Naive B cell (primary cell): Measurements from ENCODE around the gene PPP1CA. TPM values are rescaled to one million over a fixed set of nuclear protein-coding genes. Genes with fewer than 3 reads are reported as not detected.
A peak's percentile ranks its signal among the peaks of the same experiment; 100 is the strongest.

Experiments used
- ATAC-seq, 2 donors: fragments of 150-1000 bp; cut with Tn5 transposase; 2 replicates each; pipeline ENCODE4 v1.10.0; 2021; ENCODE audit warnings: low read depth in 2 of 2, mild to moderate bottlenecking in 2 of 2, moderate library complexity in 2 of 2
- DNase-seq: peaks from one replicate; pipeline ENCODE4 v3.0.0; 2022
- H3K27ac Mint-ChIP-seq, 6 donors: one replicate each; pipeline ENCODE4 v1.8.0; 2020 to 2022; ENCODE audit warnings: mild to moderate bottlenecking in 6 of 6, mixed read lengths in 6 of 6, moderate library complexity in 5 of 6, inconsistent platforms in 2 of 6
- H3K27me3 Mint-ChIP-seq, 3 donors: one replicate each; pipeline ENCODE4 v1.8.0; 2021 to 2022; ENCODE audit warnings: mixed read lengths in 3 of 3, mild to moderate bottlenecking in 1 of 3
- H3K36me3 Mint-ChIP-seq, 2 donors: one replicate each; pipeline ENCODE4 v1.8.0; 2020 to 2022; ENCODE audit warnings: mixed read lengths in 2 of 2, inconsistent platforms in 1 of 2, mild to moderate bottlenecking in 1 of 2
- H3K4me1 Mint-ChIP-seq, 3 donors: one replicate each; pipeline ENCODE4 v1.8.0; 2020 to 2022; ENCODE audit warnings: mixed read lengths in 3 of 3, inconsistent platforms in 1 of 3, mild to moderate bottlenecking in 1 of 3, moderate library complexity in 1 of 3
- H3K4me3 Mint-ChIP-seq, 8 donors: one replicate each; pipeline ENCODE4 v1.8.0; 2020 to 2022; ENCODE audit warnings: mild to moderate bottlenecking in 8 of 8, mixed read lengths in 8 of 8, moderate library complexity in 8 of 8, inconsistent platforms in 2 of 8
- H3K9me3 Mint-ChIP-seq, 7 donors: one replicate each; pipeline ENCODE4 v1.8.0; 2020 to 2022; ENCODE audit warnings: mixed read lengths in 7 of 7, mild to moderate bottlenecking in 5 of 7, inconsistent platforms in 2 of 7, moderate library complexity in 1 of 7
- polyA plus RNA-seq, 6 donors: library from polyadenylated mRNA; unstranded; fragments of 300-500 nt; fragmentation: Illumina TruSeq; gene quantifications; one replicate each; pipeline ENCODE4 v1.2.3, GENCODE V29; 2021; ENCODE audit warnings: low read depth in 6 of 6

Gene PPP1CA
- 100 to 1,000 TPM; 492 to 795 (median 530) TPM for polyA plus RNA-seq

GRCh38 chr11:67401495-67402191, at the start of gene PPP1CA:
Gene PPP1CA (minus strand): TSS chr11:67401858. CDS start chr11:67401782, 76 bp downstream.
- Mint-ChIP-seq H3K27ac (peak within 1 kb of the TSS; percentile 79 to 96 (median 91)), H3K4me1 (peaks cover 33 to 78% (median 57%) of the 10 kb centered on the region in 3 donors), H3K27me3 (no peaks in the 10 kb centered on the region), H3K36me3 (peaks cover 4 to 15% of the 10 kb centered on the region in 2 donors), H3K9me3 (no peaks in the 10 kb centered on the region), H3K4me3 (peak within 1 kb of the TSS; percentile 87 to 98 (median 94))
- peak; percentile 73 to 75 for ATAC-seq
- DNase-seq = peak; percentile 91

- peak overlapping the region in 2 of 8 donors; percentile 30 to 76 for H3K4me3 Mint-ChIP-seq
- H3K9me3 Mint-ChIP-seq = no peaks in the 10 kb centered on the region
- ATAC-seq = no peak
- H3K27me3 Mint-ChIP-seq = no peaks in the 10 kb centered on the region
- no peak for DNase-seq
- no peaks in the 10 kb centered on the region for H3K36me3 Mint-ChIP-seq
- H3K4me1 Mint-ChIP-seq = peaks cover 27 to 64% (median 52%) of the 10 kb centered on the region in 3 donors
- peak overlapping the region in 3 of 6 donors; percentile 49 to 74 (median 56) for H3K27ac Mint-ChIP-seq
Measured at GRCh38 chr11:67450796-67451657, 49.4 kb upstream of the PPP1CA start.

GRCh38 chr11:67449116-67449844, 47.6 kb upstream of the PPP1CA start:
- H3K27ac Mint-ChIP-seq = peak overlapping the region in 5 of 6 donors; percentile 12 to 86 (median 59)
- no peaks in the 10 kb centered on the region for H3K9me3 Mint-ChIP-seq
- no peaks in the 10 kb centered on the region for H3K36me3 Mint-ChIP-seq
- H3K4me1 Mint-ChIP-seq = peaks cover 38 to 74% (median 59%) of the 10 kb centered on the region in 3 donors
- ATAC-seq (no peak), DNase-seq (no peak)
- no peaks in the 10 kb centered on the region for H3K27me3 Mint-ChIP-seq
- H3K4me3 Mint-ChIP-seq = peak overlapping the region in 5 of 8 donors; percentile 9 to 77 (median 50)

- Mint-ChIP-seq H3K27me3 (no peaks in the 10 kb centered on the region), H3K27ac (peak overlapping the region in 3 of 6 donors; percentile 37 to 81 (median 81)), H3K9me3 (no peaks in the 10 kb centered on the region), H3K4me1 (peaks cover 38 to 81% (median 66%) of the 10 kb centered on the region in 3 donors), H3K36me3 (no peaks in the 10 kb centered on the region), H3K4me3 (peak overlapping the region in 1 of 8 donors; percentile 55)
- ATAC-seq = no peak
- DNase-seq = no peak
Measured at GRCh38 chr11:67448220-67448609, 46.6 kb upstream of the PPP1CA start.

GRCh38 chr11:67445515-67445914, 43.9 kb upstream of the PPP1CA start:
- H3K4me3 Mint-ChIP-seq = peak overlapping the region; percentile 68 to 91 (median 84)
- H3K9me3 Mint-ChIP-seq = no peaks in the 10 kb centered on the region
- no peaks in the 10 kb centered on the region for H3K36me3 Mint-ChIP-seq
- peaks cover 54 to 88% (median 82%) of the 10 kb centered on the region in 3 donors for H3K4me1 Mint-ChIP-seq
- ATAC-seq (no peak), DNase-seq (no peak)
- H3K27ac Mint-ChIP-seq = peak overlapping the region; percentile 28 to 98 (median 95)
- no peaks in the 10 kb centered on the region for H3K27me3 Mint-ChIP-seq

GRCh38 chr11:67442504-67443404, 41.1 kb upstream of the PPP1CA start:
- Mint-ChIP-seq H3K4me3 (peak overlapping the region; percentile 71 to 88 (median 79)), H3K4me1 (peaks cover 60 to 87% (median 84%) of the 10 kb centered on the region in 3 donors), H3K36me3 (no peaks in the 10 kb centered on the region), H3K27ac (peak overlapping the region; percentile 64 to 97 (median 94)), H3K9me3 (no peaks in the 10 kb centered on the region), H3K27me3 (no peaks in the 10 kb centered on the region)
- DNase-seq (no peak), ATAC-seq (peak in 1 of 2 donors; percentile 0)

- peaks cover 0 to 2% of the 10 kb centered on the region in 2 donors for H3K36me3 Mint-ChIP-seq
- H3K4me3 Mint-ChIP-seq = peak overlapping the region; percentile 66 to 97 (median 77)
- peaks cover 59 to 84% (median 80%) of the 10 kb centered on the region in 3 donors for H3K4me1 Mint-ChIP-seq
- peak; percentile 24 for DNase-seq
- peak overlapping the region; percentile 67 to 97 (median 94) for H3K27ac Mint-ChIP-seq
- peak; percentile 9 to 12 for ATAC-seq
- no peaks in the 10 kb centered on the region for H3K9me3 Mint-ChIP-seq
- H3K27me3 Mint-ChIP-seq = no peaks in the 10 kb centered on the region
Measured at GRCh38 chr11:67441731-67442351, 40.2 kb upstream of the PPP1CA start.

- Mint-ChIP-seq H3K27me3 (no peaks in the 10 kb centered on the region), H3K27ac (peak overlapping the region in 4 of 6 donors; percentile 84 to 96 (median 90)), H3K9me3 (no peaks in the 10 kb centered on the region), H3K4me1 (peaks cover 60 to 85% (median 76%) of the 10 kb centered on the region in 3 donors), H3K36me3 (peaks cover 0 to 8% of the 10 kb centered on the region in 2 donors), H3K4me3 (peak overlapping the region in 7 of 8 donors; percentile 52 to 97 (median 73))
- ATAC-seq = no peak
- DNase-seq = peak; percentile 25
Measured at GRCh38 chr11:67441098-67441563, 39.5 kb upstream of the PPP1CA start.

- H3K27ac Mint-ChIP-seq = peak overlapping the region in 5 of 6 donors; percentile 84 to 94 (median 86)
- H3K36me3 Mint-ChIP-seq = peaks cover 0 to 12% of the 10 kb centered on the region in 2 donors
- H3K9me3 Mint-ChIP-seq = no peaks in the 10 kb centered on the region
- no peak for DNase-seq
- no peaks in the 10 kb centered on the region for H3K27me3 Mint-ChIP-seq
- H3K4me3 Mint-ChIP-seq = peak overlapping the region; percentile 51 to 97 (median 80)
- peaks cover 59 to 85% (median 70%) of the 10 kb centered on the region in 3 donors for H3K4me1 Mint-ChIP-seq
- no peak for ATAC-seq
Measured at GRCh38 chr11:67440229-67441097, 38.8 kb upstream of the PPP1CA start.

GRCh38 chr11:67439321-67440228, 37.9 kb upstream of the PPP1CA start:
- Mint-ChIP-seq H3K27ac (peak overlapping the region in 5 of 6 donors; percentile 68 to 97 (median 94)), H3K4me3 (peak overlapping the region; percentile 72 to 97 (median 94)), H3K27me3 (no peaks in the 10 kb centered on the region), H3K4me1 (peaks cover 53 to 85% (median 66%) of the 10 kb centered on the region in 3 donors), H3K36me3 (peaks cover 0 to 16% of the 10 kb centered on the region in 2 donors), H3K9me3 (no peaks in the 10 kb centered on the region)
- DNase-seq (no peak), ATAC-seq (no peak)
